GM18508 (cell line): ENCODE measurements around the gene IPCEF1.

Experiments used
- ATAC-seq: cut with Tn5 transposase; IDR thresholded peaks from one replicate; pipeline ENCODE4 v1.9.1; 2021; ENCODE audit warnings: moderate number of reproducible peaks; ENCODE audit not compliant: insufficient read depth, unreplicated experiment

Gene IPCEF1

GRCh38 chr6:154298297-154298696, 58.3 kb downstream of the IPCEF1 start:
- ATAC-seq, result no peak

- no peak for ATAC-seq
Observed at GRCh38 chr6:154297721-154298120, 58.9 kb downstream of the IPCEF1 start.

- no peak for ATAC-seq
Observed at GRCh38 chr6:154297210-154297609, 59.4 kb downstream of the IPCEF1 start.

- no peak for ATAC-seq
Observed at GRCh38 chr6:154295733-154296132, 60.9 kb downstream of the IPCEF1 start.

GRCh38 chr6:154292855-154293519, 63.6 kb downstream of the IPCEF1 start:
- no peak for ATAC-seq

GRCh38 chr6:154292066-154292465, 64.5 kb downstream of the IPCEF1 start:
- no peak for ATAC-seq

- no peak for ATAC-seq
Observed at GRCh38 chr6:154289818-154290508, 66.6 kb downstream of the IPCEF1 start.

- ATAC-seq, result no peak
Observed at GRCh38 chr6:154285826-154286225, 70.8 kb downstream of the IPCEF1 start.

- no peak for ATAC-seq
Observed at GRCh38 chr6:154284313-154284853, 72.2 kb downstream of the IPCEF1 start.

GRCh38 chr6:154280521-154280920, 76.1 kb downstream of the IPCEF1 start:
- ATAC-seq, result no peak

- no peak for ATAC-seq
Observed at GRCh38 chr6:154277629-154278017, 79.0 kb downstream of the IPCEF1 start.

GRCh38 chr6:154276810-154277628, 79.6 kb downstream of the IPCEF1 start:
- no peak for ATAC-seq

GRCh38 chr6:154274168-154274567, 82.4 kb downstream of the IPCEF1 start:
- ATAC-seq, result no peak

- no peak for ATAC-seq
Observed at GRCh38 chr6:154268486-154268885, 88.1 kb downstream of the IPCEF1 start.

- ATAC-seq, result peak; percentile 79
Observed at GRCh38 chr6:154267508-154268106, 89.0 kb downstream of the IPCEF1 start.

- no peak for ATAC-seq
Observed at GRCh38 chr6:154266560-154267099, 90.0 kb downstream of the IPCEF1 start.

GRCh38 chr6:154261688-154262397, 94.8 kb downstream of the IPCEF1 start:
- ATAC-seq, result no peak

- peak; percentile 78 for ATAC-seq
Observed at GRCh38 chr6:154258064-154258757, 98.4 kb downstream of the IPCEF1 start.

GRCh38 chr6:154257067-154257466, 99.5 kb downstream of the IPCEF1 start:
- ATAC-seq, result no peak
